H1 (cell line): Measurements from ENCODE around the gene DPPA4.

ENCODE experiments used
- ASH2L ChIP-seq: fragments of 200-600, 300-600 bp; sonication (generic); IDR thresholded peaks from one replicate; pipeline ENCODE4 v1.7.1; 2017; ENCODE audit warnings: low read length
- CEBPB ChIP-seq: IDR thresholded peaks from 2 replicates; pipeline ENCODE4 v1.6.1; 2012; ENCODE audit warnings: low read depth, low read length
- CHD2 ChIP-seq: IDR thresholded peaks from 2 replicates; pipeline ENCODE4 v1.6.1; 2012; ENCODE audit warnings: low read length, improper control_type of control experiment
- CTCF ChIP-seq, 3 experiments: IDR thresholded peaks; 1 replicate in 2 of 3; 2 replicates in 1 of 3; pipeline versions ENCODE4 v1.5.1 to v1.6.1; 2011; ENCODE audit warnings: low read length in 3 of 3, mild to moderate bottlenecking in 3 of 3, inconsistent platforms in 2 of 3, low read depth in 1 of 3, moderate library complexity in 1 of 3; ENCODE audit not compliant: insufficient read depth in 1 of 3; ENCODE audit errors: control extremely low read depth in 1 of 3
- EP300 ChIP-seq, 2 experiments: IDR thresholded peaks; 1 replicate in 1 of 2; 2 replicates in 1 of 2; pipeline ENCODE4 v1.6.1; 2011 to 2012; ENCODE audit warnings: low read depth in 2 of 2, low read length in 2 of 2, mild to moderate bottlenecking in 2 of 2, borderline replicate concordance in 1 of 2, inconsistent platforms in 1 of 2, moderate library complexity in 1 of 2
- EZH2 ChIP-seq: fragments of 200-600 bp; sonication (generic); IDR thresholded peaks from 2 replicates; pipeline ENCODE4 v1.7.1; 2012; ENCODE audit warnings: low read depth, mild to moderate bottlenecking, moderate library complexity, low read length, inconsistent platforms; ENCODE audit not compliant: severe bottlenecking
- HDAC6 ChIP-seq: IDR thresholded peaks from one replicate; pipeline ENCODE4 v1.7.1; 2012; ENCODE audit warnings: low read depth, mild to moderate bottlenecking, inconsistent platforms, low read length, moderate library complexity
- MAFK ChIP-seq: IDR thresholded peaks from 2 replicates; pipeline ENCODE4 v1.6.1; 2012; ENCODE audit warnings: low read depth, mild to moderate bottlenecking, improper control_type of control experiment, low read length
- POLR2A ChIP-seq, 2 experiments: IDR thresholded peaks; 1 replicate in 1 of 2; 2 replicates in 1 of 2; pipeline ENCODE4 v1.6.1; 2011; ENCODE audit warnings: low read depth in 2 of 2, low read length in 2 of 2, mild to moderate bottlenecking in 2 of 2; ENCODE audit errors: control extremely low read depth in 1 of 2
- POLR2AphosphoS5 ChIP-seq: IDR thresholded peaks from 2 replicates; pipeline ENCODE4 v1.6.1; 2011; ENCODE audit warnings: low read depth, low read length
- RXRA ChIP-seq: IDR thresholded peaks from 2 replicates; pipeline ENCODE4 v1.6.1; 2011; ENCODE audit warnings: low read depth, mild to moderate bottlenecking, low read length, moderate library complexity; ENCODE audit not compliant: insufficient read depth
- SIRT6 ChIP-seq: IDR thresholded peaks from one replicate; pipeline ENCODE4 v1.7.1; 2012; ENCODE audit warnings: low read length, inconsistent platforms
- SRF ChIP-seq: IDR thresholded peaks from 2 replicates; pipeline ENCODE4 v1.6.1; 2011; ENCODE audit warnings: mild to moderate bottlenecking, low read depth, low read length, moderate library complexity
- TF ChIP-seq, protein P1 (sequence below): IDR thresholded peaks from 2 replicates; pipeline ENCODE4 v1.6.1; 2011; ENCODE audit warnings: low read depth, mild to moderate bottlenecking, low read length; ENCODE audit not compliant: insufficient read depth

GRCh38 chr3:109346099-109346498, 8.8 kb upstream of the DPPA4 start:
- no peak for TF ChIP-seq HDAC6
- TF ChIP-seq SRF = no peak
- TF ChIP-seq CEBPB = no peak
- no peak for TF ChIP-seq POLR2A (IDR thresholded peaks at IDR 0.05; ENCODE audit: control extremely low read depth in 1 of 2, low read depth in 2 of 2, low read length in 2 of 2)
- no peak for TF ChIP-seq EP300 (IDR thresholded peaks at IDR 0.05; ENCODE audit: borderline replicate concordance in 1 of 2, low read depth in 2 of 2, low read length in 2 of 2)
- no peak for TF ChIP-seq SIRT6
- TF ChIP-seq CTCF (IDR thresholded peaks at IDR 0.05; ENCODE audit: control extremely low read depth in 1 of 3, insufficient read depth in 1 of 3, low read depth in 1 of 3, low read length in 3 of 3) = no peak
- no peak for TF ChIP-seq CHD2
- TF ChIP-seq POLR2AphosphoS5 = no peak
- TF ChIP-seq, protein P1, sequence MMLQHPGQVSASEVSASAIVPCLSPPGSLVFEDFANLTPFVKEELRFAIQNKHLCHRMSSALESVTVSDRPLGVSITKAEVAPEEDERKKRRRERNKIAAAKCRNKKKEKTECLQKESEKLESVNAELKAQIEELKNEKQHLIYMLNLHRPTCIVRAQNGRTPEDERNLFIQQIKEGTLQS = no peak
- TF ChIP-seq ASH2L = no peak
- no peak for TF ChIP-seq EZH2
- TF ChIP-seq RXRA = no peak
- TF ChIP-seq MAFK = no peak
